ENCODE measurements around the gene POLDIP3. TPM values are rescaled to one million over a fixed set of nuclear protein-coding genes. Genes with fewer than 3 reads are reported as not detected.

Gene POLDIP3, protein sequence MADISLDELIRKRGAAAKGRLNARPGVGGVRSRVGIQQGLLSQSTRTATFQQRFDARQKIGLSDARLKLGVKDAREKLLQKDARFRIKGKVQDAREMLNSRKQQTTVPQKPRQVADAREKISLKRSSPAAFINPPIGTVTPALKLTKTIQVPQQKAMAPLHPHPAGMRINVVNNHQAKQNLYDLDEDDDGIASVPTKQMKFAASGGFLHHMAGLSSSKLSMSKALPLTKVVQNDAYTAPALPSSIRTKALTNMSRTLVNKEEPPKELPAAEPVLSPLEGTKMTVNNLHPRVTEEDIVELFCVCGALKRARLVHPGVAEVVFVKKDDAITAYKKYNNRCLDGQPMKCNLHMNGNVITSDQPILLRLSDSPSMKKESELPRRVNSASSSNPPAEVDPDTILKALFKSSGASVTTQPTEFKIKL
- total RNA-seq, result 19.4 and 30.5 TPM in 2 replicates

GRCh38 chr22:42614312-42615091, at the start of gene POLDIP3:
Gene POLDIP3, minus strand, starts transcription at chr22:42614883. Its CDS starts 26 bp downstream, at chr22:42614857.

GRCh38 chr22:42649246-42650099, 34.8 kb upstream of the POLDIP3 start, which contains the start of gene CYB5R3:
Gene CYB5R3, minus strand, starts transcription at chr22:42649392. Its CDS starts 77 bp downstream, at chr22:42649315.

DNA sequence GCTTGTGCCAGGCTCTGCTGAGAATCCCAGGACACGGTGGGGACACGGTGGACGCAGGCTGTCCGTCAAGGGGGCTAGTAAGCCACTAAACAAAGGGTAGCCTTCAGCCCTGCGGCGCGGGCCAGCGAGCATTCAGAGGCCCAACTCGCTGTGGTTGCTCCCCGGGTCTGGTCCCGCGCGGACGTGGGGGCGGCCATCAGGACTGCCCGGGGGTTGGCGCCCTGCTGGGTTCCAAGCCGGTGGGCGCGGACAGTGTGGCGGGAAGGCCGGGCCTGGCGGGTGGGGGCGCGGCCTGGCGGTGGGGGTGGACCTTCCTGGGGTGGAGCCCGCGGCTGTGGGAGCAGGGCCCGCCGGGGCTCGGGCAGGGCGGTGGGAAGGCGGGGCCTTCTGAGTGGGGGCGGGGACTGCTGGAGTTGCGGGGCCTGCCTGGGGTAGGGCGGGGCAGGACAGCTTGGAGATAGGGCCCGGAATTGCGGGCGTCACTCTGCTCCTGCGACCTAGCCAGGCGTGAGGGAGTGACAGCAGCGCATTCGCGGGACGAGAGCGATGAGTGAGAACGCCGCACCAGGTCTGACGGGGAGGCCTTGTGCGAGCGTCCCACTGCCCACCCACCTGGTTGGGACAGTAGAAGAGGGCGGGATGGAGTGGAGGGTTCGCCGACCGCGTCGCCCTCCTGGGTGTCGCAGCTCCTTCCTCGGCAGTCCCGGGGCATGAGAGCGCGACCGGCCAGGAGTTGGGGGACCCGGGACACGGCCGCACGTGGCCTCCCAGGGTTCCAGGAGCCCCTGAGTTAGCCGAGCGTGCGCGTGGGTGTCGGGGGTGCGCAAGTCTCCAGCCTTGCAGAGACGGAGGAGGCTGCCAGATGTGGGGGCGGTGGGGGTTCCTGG, 61.0 kb downstream of the POLDIP3 start, which contains the start of gene SERHL2:
Gene SERHL2, plus strand, starts transcription at position 482 of the 887 bp plus-strand sequence. Its CDS starts 65 bp downstream, at position 547.

Other genes with a start within 250 kb of the POLDIP3 start
- not detected in 2 replicates for gene NFAM1, start 182.5 kb downstream of the POLDIP3 start, total RNA-seq
- 22.3 and 48.5 TPM in 2 replicates for gene RRP7A, start 95.1 kb downstream of the POLDIP3 start, total RNA-seq
- gene SERHL2, start 60.9 kb downstream of the POLDIP3 start, total RNA-seq, result 3.6 and 4.8 TPM in 2 replicates
- 0.28 and 0.58 TPM in 2 replicates for gene ATP5MGL, start 25.7 kb upstream of the POLDIP3 start, total RNA-seq
- gene CYB5R3, start 34.5 kb upstream of the POLDIP3 start, total RNA-seq, result 40.8 and 66.5 TPM in 2 replicates
- gene A4GALT, start 106.0 kb upstream of the POLDIP3 start, total RNA-seq, result 19.2 and 20.9 TPM in 2 replicates
- gene ARFGAP3, start 242.4 kb upstream of the POLDIP3 start, total RNA-seq, result 111 and 116 TPM in 2 replicates